Measurements from ENCODE around the gene CAMK1D. TPM values are rescaled to one million over a fixed set of nuclear protein-coding genes. Genes with fewer than 3 reads are reported as not detected.

The CAMK1D gene
- total RNA-seq, 2 experiments from 2014 or later: 28.8 to 35.3 TPM

GRCh38 chr10:12597176-12597575 is 247.8 kb downstream of the CAMK1D start:
- ChIA-PET CTCF (interaction anchor here (0.6 kb wide), 1 partner anchor 666 kb away, joined by 3 read pairs; no protein-coding TSS in a partner anchor), POLR2A (interaction anchor here (0.8 to 0.9 kb wide), 2 partner anchors 8 to 9 kb away, joined by 3 to 5 read pairs; no protein-coding TSS in a partner anchor)
- no peak overlapping the region for H3K27ac ChIP-seq (ENCODE audit: low read depth in 1 of 2, low read length in 2 of 2)
- DNase-seq (no peak), ATAC-seq (ENCODE audit: poor library complexity) (no peak)
- H3K4me3 ChIP-seq (ENCODE audit: low read length): no peak overlapping the region
- intact Hi-C loops (cut with DNase I, micrococcal nuclease): no loop called here
- Mint-ChIP-seq H3K4me3 (no peak overlapping the region), H3K36me3 (ENCODE audit: low read depth) (peaks cover 8% of the 10 kb centered on the region), H3K27me3 (no peaks in the 10 kb centered on the region), H3K4me1 (ENCODE audit: low read depth) (peaks cover 80% of the 10 kb centered on the region), H3K9me3 (peaks cover 3% of the 10 kb centered on the region), H3K27ac (peak overlapping the region; percentile 96)
- no peaks in the 10 kb centered on the region for H3K27me3 ChIP-seq (ENCODE audit: control insufficient read depth in 1 of 2, insufficient read depth in 2 of 2, low read length in 2 of 2)
- TF ChIP-seq, protein P1, sequence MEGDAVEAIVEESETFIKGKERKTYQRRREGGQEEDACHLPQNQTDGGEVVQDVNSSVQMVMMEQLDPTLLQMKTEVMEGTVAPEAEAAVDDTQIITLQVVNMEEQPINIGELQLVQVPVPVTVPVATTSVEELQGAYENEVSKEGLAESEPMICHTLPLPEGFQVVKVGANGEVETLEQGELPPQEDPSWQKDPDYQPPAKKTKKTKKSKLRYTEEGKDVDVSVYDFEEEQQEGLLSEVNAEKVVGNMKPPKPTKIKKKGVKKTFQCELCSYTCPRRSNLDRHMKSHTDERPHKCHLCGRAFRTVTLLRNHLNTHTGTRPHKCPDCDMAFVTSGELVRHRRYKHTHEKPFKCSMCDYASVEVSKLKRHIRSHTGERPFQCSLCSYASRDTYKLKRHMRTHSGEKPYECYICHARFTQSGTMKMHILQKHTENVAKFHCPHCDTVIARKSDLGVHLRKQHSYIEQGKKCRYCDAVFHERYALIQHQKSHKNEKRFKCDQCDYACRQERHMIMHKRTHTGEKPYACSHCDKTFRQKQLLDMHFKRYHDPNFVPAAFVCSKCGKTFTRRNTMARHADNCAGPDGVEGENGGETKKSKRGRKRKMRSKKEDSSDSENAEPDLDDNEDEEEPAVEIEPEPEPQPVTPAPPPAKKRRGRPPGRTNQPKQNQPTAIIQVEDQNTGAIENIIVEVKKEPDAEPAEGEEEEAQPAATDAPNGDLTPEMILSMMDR (IDR thresholded peaks at IDR 0.05): no peak
- no peaks in the 10 kb centered on the region for H3K36me3 ChIP-seq (ENCODE audit: insufficient read depth, low read length)
- H3K9me3 ChIP-seq (ENCODE audit: control insufficient read depth in 1 of 2, insufficient read depth in 1 of 2, low read length in 2 of 2): no peaks in the 10 kb centered on the region
- peaks cover 46% of the 10 kb centered on the region for H3K4me1 ChIP-seq (ENCODE audit: insufficient read depth, low read length)

GRCh38 chr10:12597788-12598765 is 248.7 kb downstream of the CAMK1D start:
- Mint-ChIP-seq H3K9me3 (peaks cover 3% of the 10 kb centered on the region), H3K27ac (peak overlapping the region; percentile 96), H3K27me3 (no peaks in the 10 kb centered on the region), H3K4me1 (ENCODE audit: low read depth) (peaks cover 71% of the 10 kb centered on the region), H3K4me3 (peak overlapping the region; percentile 20), H3K36me3 (ENCODE audit: low read depth) (peaks cover 8% of the 10 kb centered on the region)
- peaks cover 46% of the 10 kb centered on the region for H3K4me1 ChIP-seq (ENCODE audit: insufficient read depth, low read length)
- intact Hi-C loops (cut with DNase I, micrococcal nuclease): no loop called here
- ChIA-PET POLR2A (interaction anchor here (0.6 to 0.9 kb wide), 3 partner anchors 8 to 15 kb away, joined by 3 to 5 read pairs (median 4); no protein-coding TSS in a partner anchor), CTCF (interaction anchor here (0.6 kb wide), 1 partner anchor 667 kb away, joined by 3 read pairs; no protein-coding TSS in a partner anchor)
- ATAC-seq (ENCODE audit: poor library complexity) (no peak), DNase-seq (no peak)
- H3K27ac ChIP-seq (ENCODE audit: low read depth in 1 of 2, low read length in 2 of 2): no peak overlapping the region
- TF ChIP-seq, protein P1 (IDR thresholded peaks at IDR 0.05): no peak
- no peaks in the 10 kb centered on the region for H3K27me3 ChIP-seq (ENCODE audit: control insufficient read depth in 1 of 2, insufficient read depth in 2 of 2, low read length in 2 of 2)
- no peak overlapping the region for H3K4me3 ChIP-seq (ENCODE audit: low read length)
- H3K36me3 ChIP-seq (ENCODE audit: insufficient read depth, low read length): no peaks in the 10 kb centered on the region
- no peaks in the 10 kb centered on the region for H3K9me3 ChIP-seq (ENCODE audit: control insufficient read depth in 1 of 2, insufficient read depth in 1 of 2, low read length in 2 of 2)

- TF ChIP-seq, protein P1 (IDR thresholded peaks at IDR 0.05): no peak
- ChIA-PET POLR2A (interaction anchor here (1.0 kb wide), 1 partner anchor 9 kb away, joined by 3 read pairs; no protein-coding TSS in a partner anchor), CTCF (interaction anchor here (0.5 kb wide), 1 partner anchor 74 kb away, joined by 3 read pairs; no protein-coding TSS in a partner anchor)
- H3K4me1 ChIP-seq (ENCODE audit: insufficient read depth, low read length): peaks cover 32% of the 10 kb centered on the region
- no peak for ATAC-seq (ENCODE audit: poor library complexity)
- H3K9me3 ChIP-seq (ENCODE audit: control insufficient read depth in 1 of 2, insufficient read depth in 1 of 2, low read length in 2 of 2): no peaks in the 10 kb centered on the region
- Mint-ChIP-seq H3K27me3 (no peaks in the 10 kb centered on the region), H3K4me3 (no peak overlapping the region), H3K36me3 (ENCODE audit: low read depth) (peaks cover under 1% of the 10 kb centered on the region), H3K4me1 (ENCODE audit: low read depth) (peaks cover 71% of the 10 kb centered on the region), H3K9me3 (no peaks in the 10 kb centered on the region), H3K27ac (peak overlapping the region; percentile 96)
- H3K27ac ChIP-seq (ENCODE audit: low read depth in 1 of 2, low read length in 2 of 2): no peak overlapping the region
- no peak overlapping the region for H3K4me3 ChIP-seq (ENCODE audit: low read length)
- no peaks in the 10 kb centered on the region for H3K27me3 ChIP-seq (ENCODE audit: control insufficient read depth in 1 of 2, insufficient read depth in 2 of 2, low read length in 2 of 2)
- intact Hi-C loops (cut with DNase I, micrococcal nuclease): loop anchor here in 1 of 2 experiments (5.0 kb wide), 1 partner anchor 248 kb away; no protein-coding TSS in a partner anchor
- DNase-seq: no peak
- no peaks in the 10 kb centered on the region for H3K36me3 ChIP-seq (ENCODE audit: insufficient read depth, low read length)
These were observed 251.3 kb downstream of the CAMK1D start for GRCh38 chr10:12600652-12601051.

All from CD4-positive, alpha-beta T cell (primary cell).